ENCODE results near the gene VWA2. TPM values are rescaled to one million over a fixed set of nuclear protein-coding genes. Genes with fewer than 3 reads are reported as not detected.

The VWA2 gene
- total RNA-seq, 1 donor from 2014 or later, result 2.2 TPM

Other genes starting within 250 kb of the VWA2 start
- gene ADRB1, start 195.4 kb upstream of the VWA2 start, total RNA-seq (ENCODE audit: insufficient read depth, low replicate concordance), result 0.72 TPM
- 42.6 TPM for gene CCDC186, start 65.1 kb upstream of the VWA2 start, total RNA-seq (ENCODE audit: insufficient read depth, low replicate concordance)
- gene TDRD1, start 59.9 kb upstream of the VWA2 start, total RNA-seq (ENCODE audit: insufficient read depth, low replicate concordance), result 0.24 TPM
- gene AFAP1L2, start 165.2 kb downstream of the VWA2 start, total RNA-seq (ENCODE audit: insufficient read depth, low replicate concordance), result 23.1 TPM

All from umbilical cord (tissue), 1 donor.